Thyroid gland (tissue), 4 donors: ENCODE data around the gene TOE1.

Source experiments
- CTCF ChIP-seq, 6 experiments: fragments of 200-600 bp in 3 of 6; fragments of 450-650 bp in 3 of 6; sonication (generic) in 3 of 6; IDR thresholded peaks; one replicate each; pipeline ENCODE4 v1.5.1; 2016 to 2019; ENCODE audit warnings: antibody characterized with exemption in 6 of 6, mild to moderate bottlenecking in 2 of 6, inconsistent platforms in 1 of 6, moderate library complexity in 1 of 6
- POLR2A ChIP-seq, 2 donors: fragments of 450-650 bp; IDR thresholded peaks; one replicate each; pipeline ENCODE4 v1.6.1; 2017; ENCODE audit warnings: antibody characterized with exemption in 2 of 2, mild to moderate bottlenecking in 2 of 2, moderate library complexity in 1 of 2

- TF ChIP-seq CTCF (IDR thresholded peaks at IDR 0.05) (no peak), POLR2A (IDR thresholded peaks at IDR 0.05) (no peak)
Measured at GRCh38 chr1:45365051-45365450, 25.1 kb downstream of the TOE1 start.
